HG03571 (cell line): ENCODE data around the gene ZNF417.
"Not testable (repeated sequence)": the region's sequence is repeated elsewhere in the genome, so short reads cannot be mapped to it uniquely, and the experiment has no call there.

Experiments
- ATAC-seq: cut with Tn5 transposase; IDR thresholded peaks from one replicate; pipeline ENCODE4 v1.9.1; 2021; ENCODE audit not compliant: unreplicated experiment

ZNF417 gene

GRCh38 chr19:57888107-57888559 lies 28.3 kb downstream of the ZNF417 start:
- ATAC-seq, result no peak

DNA sequence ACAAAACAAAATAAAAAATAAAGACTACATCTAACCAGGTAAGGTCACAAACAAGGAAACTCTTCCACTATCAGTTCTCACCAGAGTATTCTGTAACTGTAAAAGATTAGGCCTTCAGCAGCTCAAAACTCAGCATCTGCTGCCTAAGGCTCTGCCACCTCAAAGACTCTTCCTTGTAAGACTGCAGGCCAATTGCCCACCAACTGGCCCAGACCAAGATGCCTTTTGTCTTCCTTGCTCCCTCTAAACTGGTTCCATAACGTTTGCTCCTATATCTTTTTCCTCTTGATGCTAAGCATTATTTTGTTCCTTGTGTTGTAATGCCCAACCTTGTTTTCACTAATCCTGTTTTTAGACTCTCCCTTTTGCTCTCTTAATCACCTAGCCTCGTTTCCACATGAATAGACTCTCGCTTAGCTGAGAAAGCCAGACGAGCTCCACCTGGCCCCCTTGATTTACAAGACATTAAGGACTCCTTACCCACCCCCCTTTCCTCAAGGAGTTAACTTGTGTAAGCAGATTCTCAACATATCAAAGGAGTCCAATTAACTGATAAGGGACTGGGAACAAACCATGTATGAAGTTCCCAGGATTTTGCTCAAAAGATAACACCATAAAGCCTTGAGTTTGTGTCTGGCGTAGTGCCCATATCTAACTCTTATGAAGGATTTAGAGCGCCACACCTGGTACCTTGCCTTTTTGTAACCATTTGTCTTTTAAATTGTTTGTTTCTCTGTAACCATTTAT lies 29.0 kb downstream of the ZNF417 start:
- ATAC-seq, result no peak

GRCh38 chr19:57886046-57886445 lies 30.3 kb downstream of the ZNF417 start:
- ATAC-seq, result no peak

GRCh38 chr19:57873883-57874799 lies 42.3 kb downstream of the ZNF417 start:
- ATAC-seq, result not testable (repeated sequence)

DNA sequence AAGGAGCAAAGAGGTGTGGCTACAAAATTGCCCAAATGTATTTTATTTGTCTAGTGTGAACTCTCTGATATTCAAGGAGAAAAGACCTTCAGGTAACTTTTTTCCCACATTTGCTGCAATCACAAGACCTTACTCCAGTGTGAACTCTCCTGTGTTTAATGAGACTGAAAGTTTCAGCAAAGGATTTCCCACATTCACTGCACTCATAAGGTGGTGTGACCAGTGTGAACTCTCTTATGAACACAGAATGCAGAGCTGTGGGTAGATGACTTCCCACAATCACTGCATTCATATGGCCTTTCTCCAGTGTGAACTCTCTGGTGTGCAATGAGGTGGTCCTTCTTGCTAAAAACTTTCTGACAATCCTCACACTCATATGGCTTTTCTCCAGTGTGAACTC lies 43.9 kb downstream of the ZNF417 start:
- no peak for ATAC-seq

GRCh38 chr19:57870225-57870624 lies 46.2 kb downstream of the ZNF417 start:
- ATAC-seq, result no peak

GRCh38 chr19:57869655-57870054 lies 46.7 kb downstream of the ZNF417 start:
- not testable (repeated sequence) for ATAC-seq

DNA sequence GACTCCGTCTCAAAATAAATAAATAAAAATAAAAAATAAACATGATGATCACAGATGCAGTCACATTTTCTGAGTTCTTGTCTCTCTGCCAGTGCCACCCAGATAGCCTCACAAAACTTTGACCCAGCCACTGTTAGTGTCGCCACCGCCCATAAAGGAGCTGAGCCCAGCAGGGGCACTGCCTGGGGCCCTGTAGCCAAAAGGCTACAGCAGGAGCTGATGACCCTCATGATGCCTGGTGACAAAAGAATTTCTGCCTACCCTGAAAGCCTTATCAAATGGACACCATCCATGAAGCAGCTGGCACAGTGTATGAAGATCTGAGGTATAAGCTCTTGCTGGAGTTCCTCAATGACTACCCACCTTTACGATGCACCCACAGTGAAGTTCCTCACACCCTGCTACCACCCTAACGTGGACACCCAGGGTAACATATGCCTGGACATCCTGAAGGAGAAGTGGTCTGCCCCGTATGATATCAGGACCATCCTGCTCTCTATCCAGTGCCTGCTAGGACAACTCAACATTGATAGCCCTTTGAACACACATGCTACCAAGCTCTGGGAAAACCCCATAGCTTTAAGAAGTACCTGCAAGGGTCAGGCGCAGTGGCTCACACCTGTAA lies 48.4 kb downstream of the ZNF417 start:
- no peak for ATAC-seq
